Middle frontal gyrus (tissue), 1 donor: ENCODE data around the gene BMI1.

Source experiments
- DNase-seq: peaks from one replicate; pipeline ENCODE4 v3.0.0-alpha.2; 2015; ENCODE audit warnings: low spot score; ENCODE audit errors: extremely low spot score

The BMI1 gene

DNA sequence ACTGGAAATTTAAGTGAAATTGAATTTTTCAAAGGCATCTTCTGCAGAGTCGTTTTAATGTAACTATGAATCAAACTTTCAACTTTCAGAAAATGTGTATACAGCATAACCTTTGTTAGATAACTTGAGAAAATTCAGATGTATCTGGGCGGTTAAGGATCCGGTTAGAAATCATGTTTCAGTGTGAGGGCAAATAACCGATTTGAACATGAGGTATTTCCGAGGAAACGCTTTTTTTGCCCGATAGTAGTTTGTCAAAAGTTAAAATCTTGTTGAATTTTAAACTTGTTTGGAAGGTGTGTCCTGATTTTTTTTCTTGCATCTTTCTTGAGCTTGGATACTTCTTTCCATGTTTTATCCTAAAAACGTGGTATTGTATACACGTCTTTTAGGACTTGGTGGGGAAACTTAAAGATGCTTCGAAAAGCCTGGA, 1.3 kb upstream of the BMI1 start:
- DNase-seq = no peak

DNA sequence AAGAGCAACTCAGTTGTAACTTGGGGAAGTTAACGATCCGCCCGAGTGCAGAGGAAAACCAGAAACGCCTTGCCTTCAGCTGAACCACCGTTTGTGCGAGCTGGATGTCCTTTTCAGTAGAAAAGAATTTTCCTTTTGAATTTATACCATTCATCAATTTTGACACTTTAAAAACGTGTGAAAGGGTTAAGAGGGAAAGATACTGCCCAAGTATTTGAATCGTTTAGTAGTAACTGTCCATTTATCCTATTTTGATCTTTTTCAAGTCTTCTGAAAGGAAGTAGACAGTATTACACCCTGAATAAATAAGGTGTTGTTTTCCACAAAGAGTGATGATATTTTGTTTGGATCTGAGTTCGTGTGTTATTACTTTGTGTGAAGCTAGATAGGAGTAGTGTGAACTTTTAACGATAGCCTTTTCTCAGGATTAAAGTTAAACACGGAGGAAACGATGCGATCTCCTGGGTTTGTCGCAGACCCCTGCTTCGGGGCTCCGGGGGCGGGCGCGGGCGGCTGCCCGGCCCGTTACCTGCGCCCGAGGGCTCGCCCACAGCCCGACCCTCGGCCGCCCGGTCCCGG, 830 bp upstream of the BMI1 start:
- no peak for DNase-seq

DNA sequence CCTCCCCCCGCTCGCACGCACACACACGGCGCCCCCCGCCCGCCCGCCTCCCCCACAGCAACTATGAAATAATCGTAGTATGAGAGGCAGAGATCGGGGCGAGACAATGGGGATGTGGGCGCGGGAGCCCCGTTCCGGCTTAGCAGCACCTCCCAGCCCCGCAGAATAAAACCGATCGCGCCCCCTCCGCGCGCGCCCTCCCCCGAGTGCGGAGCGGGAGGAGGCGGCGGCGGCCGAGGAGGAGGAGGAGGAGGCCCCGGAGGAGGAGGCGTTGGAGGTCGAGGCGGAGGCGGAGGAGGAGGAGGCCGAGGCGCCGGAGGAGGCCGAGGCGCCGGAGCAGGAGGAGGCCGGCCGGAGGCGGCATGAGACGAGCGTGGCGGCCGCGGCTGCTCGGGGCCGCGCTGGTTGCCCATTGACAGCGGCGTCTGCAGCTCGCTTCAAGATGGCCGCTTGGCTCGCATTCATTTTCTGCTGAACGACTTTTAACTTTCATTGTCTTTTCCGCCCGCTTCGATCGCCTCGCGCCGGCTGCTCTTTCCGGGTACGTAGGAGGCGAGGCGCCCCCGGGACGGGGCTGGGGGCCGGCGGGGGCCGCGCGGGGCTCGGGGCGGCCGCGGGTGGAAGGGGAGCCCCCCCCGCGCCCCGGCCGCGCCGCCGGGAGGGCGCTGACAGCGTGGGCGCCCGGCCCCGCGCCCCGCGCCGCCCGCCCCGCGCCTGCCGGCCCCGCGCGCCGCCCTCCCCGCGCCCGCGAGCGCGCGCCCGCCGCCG, 441 bp downstream of the BMI1 start:
- no peak for DNase-seq

DNA sequence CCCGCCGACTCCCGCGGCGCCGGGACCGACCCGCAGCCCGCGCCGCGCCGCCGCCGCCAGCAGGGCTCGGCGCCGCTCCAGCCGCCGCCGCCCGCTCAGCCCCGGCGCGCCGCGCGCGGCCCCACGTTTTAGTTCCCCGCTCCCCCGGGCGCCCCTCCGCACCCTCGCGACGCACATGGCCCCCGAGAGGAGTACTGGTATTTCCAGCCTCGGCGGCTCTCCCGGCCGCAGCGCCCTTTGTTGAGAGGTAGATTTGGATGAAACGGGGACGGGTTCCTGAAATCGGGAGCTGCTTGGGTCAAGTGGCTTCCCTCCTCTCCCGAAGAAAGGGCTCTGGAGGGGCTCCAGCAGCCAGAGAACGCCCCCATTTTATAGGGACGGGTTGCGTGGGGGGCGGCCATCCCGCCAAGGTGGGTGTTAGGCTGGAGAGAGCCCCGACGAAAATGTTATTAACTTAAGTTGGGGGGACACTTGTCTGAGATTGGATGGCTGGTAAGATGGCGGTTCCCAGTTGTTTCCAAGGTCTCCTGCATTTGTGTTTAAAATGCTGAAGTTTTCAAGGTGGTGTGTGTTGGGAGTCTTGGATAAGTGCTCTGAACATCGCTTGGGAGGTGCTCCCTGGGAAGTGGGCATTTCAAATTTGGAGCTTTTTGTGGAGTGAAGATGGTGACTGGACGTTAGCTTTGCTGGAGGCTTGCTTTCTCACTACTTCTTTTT, 1.2 kb downstream of the BMI1 start:
- no peak for DNase-seq

DNA sequence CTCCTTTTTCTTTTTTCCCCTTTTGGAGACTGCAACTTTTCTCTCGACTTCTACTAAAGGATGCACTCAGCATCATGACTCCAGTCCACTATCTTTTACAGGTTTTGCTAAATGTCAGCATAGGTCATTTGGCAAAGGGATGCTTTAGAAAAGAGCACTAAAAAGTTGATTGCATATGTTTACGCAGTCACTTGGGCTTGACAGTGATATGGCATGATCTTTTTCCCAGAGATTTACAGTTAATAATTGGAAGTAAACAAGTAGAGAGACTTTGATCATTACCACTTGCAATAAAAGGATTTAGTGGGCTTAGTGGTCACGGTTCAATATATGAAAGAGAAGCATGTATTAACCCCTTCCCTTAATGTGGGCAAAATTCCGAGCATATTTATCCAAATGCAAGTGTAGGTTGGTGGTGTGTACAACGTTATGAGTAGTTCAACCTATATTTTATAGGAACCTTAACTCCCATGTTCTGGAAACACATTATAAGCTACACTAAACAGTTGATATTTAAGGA, 1.8 kb downstream of the BMI1 start:
- no peak for DNase-seq

DNA sequence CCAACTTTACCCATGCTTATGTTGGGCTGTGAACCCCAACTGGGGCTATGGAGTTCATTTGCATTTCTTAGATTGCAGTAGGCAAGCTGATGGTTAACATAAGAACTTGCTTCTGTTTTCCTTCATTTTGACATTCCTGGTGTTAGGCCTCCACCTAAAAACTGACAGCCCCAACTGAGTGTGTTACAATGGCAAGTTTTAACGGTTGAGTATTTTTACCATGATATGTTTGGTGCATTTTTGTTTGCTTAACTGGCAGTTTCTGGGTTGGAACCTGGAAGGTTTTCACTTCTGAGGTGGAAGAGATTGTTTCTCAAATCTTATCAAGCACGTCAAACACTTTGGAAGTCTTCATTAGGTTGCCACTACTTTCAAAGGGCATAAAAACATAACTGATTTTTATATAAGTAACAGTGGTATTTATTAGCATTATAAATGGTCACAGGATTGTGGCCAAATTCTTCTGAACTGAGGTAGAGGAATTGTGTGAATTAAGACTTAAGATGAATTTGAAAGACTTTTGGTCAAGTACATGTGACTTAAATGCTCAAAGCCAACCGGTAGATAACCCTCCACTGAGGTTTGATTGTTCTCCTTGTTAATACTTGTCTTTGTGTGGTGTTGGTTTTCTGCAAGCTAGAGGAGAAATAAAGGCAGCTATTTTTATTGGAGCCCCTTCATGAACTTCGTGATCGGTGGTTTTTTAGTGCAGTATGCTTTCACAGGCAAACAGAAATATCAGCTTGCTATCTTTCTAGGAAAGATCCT, 2.8 kb downstream of the BMI1 start:
- no peak for DNase-seq

DNA sequence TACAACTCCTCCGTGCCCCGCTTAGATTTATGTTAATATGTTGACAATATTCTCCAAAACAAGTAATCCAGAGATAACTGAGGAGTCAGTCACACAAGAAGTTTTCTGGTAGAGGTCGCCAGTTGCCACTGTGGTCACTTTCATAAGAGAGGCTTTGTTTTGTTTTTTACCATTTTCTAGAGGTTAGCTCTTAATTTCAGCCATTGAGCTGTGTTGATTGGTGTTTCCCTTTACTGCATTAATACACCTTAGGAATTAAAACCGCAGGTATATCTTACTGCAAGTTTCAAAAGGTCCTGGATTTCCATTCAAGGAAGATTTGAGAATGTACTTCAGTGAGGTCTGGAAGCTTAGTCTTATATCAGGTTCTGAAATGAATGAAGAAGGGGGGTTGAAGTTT, 3.5 kb downstream of the BMI1 start:
- DNase-seq = no peak

DNA sequence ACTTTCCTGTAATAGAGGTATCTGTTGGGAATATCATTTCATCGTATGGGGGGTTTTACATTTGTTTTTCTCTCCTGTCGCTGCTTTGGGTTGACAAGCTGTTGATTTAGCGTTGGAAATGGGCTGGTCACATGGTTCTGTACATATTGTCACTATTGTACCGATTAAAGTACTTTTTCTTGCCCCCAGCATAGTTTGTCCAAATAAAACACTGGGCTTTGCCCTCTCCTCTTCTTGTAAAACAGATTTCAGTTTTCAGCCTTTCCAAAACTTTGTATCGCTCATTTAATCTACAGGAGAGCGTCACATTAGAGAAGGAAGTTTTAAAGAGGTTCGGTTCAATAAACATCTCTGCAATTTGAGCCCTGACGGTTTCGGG, 4.0 kb downstream of the BMI1 start:
- DNase-seq = no peak

DNA sequence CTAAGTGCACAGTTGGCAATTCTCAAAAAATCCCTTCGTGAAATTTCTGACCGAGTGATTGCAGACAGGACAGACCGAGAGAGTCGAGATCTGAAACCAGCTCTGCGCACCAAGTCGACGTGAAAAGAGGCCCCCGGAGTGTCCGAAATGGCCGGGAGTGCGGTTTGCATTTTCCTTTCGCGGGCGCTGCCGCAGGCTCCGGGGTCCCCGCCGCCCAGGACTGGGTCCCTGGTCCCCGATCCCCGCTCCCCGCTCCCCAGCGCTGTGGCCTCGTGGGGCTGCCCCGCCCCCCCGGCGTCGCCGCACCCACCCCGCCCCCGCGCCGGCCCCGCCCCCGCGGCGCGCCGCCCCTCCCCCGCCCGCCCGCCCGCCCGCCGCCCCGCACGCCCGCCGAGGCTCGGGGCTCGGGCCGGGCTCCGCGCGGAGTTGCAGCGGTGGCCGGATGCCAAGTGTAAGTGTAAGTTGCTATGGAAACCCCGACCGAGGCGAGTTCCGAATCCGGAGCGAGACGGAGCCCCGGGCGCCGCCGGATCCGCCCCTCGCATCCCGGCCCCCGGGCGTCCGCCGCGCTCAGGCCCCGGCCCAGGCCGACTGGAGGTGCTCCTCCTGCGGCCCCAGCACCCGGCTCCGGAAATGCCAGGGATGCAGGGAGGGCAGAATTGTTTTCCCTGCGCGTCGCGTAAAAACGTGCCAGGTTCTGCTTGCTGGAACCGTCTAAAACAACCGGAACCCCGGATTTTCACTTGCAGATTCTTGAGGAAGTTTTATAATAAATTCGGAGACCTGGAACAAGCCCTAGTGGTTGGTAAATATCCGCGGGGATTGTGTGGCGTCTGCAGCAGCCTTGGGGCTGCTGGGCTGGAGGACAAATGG, 4.6 kb downstream of the BMI1 start:
- no peak for DNase-seq

DNA sequence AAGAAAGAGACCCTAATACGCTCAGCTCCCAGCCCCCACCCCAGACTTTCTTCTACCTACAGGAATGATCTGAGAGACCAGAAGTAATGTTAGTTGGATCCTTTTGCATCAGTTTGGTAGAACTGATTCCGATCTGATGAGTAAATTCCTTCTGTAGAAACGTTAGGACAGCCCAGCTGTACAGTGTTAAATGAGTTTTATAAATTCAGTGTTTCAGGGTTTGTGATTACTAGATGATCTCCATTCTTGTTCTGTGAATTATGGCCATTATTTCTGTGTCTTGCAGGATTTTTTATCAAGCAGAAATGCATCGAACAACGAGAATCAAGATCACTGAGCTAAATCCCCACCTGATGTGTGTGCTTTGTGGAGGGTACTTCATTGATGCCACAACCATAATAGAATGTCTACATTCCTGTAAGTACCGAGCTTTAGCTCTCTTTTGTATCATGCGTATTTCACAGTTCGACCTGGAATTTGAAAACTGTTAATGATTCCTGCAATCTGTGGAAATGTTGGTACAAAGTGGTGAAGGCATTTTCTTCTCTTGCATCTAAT, 5.3 kb downstream of the BMI1 start:
- no peak for DNase-seq

DNA sequence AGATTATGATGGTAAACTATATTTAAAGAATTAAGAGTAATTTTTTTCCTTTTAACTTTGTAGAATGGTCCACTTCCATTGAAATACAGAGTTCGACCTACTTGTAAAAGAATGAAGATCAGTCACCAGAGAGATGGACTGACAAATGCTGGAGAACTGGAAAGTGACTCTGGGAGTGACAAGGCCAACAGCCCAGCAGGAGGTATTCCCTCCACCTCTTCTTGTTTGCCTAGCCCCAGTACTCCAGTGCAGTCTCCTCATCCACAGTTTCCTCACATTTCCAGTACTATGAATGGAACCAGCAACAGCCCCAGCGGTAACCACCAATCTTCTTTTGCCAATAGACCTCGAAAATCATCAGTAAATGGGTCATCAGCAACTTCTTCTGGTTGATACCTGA, 8.3 kb downstream of the BMI1 start:
- DNase-seq = no peak

DNA sequence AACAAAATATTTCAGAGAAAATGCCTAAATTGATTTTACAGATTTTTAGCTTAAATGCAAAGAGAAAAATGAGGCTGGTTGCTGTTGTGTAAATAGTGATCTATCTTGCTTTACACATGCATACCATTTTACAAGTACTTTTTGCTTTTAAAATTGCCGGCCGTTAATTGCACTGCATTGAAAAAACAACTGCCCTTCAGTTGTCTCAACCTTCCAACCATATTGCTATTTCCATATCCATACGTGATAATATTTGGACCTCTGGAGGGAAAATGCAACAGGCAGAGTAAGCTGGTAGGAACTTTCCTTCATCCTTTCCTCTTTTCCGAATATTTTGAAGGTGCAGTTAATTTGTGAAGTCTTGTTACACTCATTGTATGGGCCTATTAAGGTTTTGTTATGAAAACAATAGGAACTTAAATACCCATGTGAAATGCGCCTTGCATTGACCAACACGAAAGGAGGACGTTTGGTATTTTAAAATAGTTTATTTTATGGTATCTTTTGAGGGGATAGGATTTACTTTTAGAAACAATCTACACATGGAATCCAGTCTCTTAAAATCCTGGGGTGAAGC, 11.3 kb downstream of the BMI1 start:
- no peak for DNase-seq

DNA sequence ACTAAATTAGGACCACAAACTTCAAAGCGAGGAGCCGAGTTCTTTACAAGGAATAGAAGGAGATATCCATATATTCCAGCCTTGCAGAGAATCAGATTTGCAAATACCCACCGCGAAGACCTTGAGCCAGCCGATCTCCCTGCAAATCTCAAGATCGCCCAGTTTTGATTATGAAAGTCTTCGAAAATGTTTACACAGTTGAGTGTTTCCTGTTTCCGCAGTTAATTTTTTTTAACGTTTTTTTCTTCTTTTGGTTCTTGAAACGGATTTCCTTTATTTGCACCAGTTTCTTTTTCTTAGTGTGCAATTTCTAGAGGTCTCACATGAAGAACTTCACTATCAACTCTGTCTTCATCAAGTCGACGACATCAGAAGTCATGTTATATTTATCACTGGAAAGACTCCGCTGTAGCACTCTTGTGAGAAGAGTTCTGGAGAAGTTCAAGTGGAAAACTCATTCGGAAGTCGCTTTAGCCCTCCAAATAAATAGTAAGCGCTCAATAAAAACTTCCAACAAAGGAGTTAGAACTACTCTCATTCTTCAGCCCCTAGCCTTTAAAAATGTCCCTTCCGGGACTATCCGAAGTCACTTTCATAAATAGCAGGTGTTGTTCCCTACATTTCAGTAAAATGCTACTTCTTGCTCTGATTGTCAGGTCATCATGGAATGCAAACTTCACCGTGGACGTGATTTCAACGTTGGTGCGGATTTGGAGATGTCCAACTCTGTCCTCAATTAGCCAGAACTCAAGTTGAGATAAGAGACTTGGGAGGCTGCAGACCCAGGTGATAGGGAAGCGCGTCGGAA, 12.5 kb downstream of the BMI1 start:
- no peak for DNase-seq

DNA sequence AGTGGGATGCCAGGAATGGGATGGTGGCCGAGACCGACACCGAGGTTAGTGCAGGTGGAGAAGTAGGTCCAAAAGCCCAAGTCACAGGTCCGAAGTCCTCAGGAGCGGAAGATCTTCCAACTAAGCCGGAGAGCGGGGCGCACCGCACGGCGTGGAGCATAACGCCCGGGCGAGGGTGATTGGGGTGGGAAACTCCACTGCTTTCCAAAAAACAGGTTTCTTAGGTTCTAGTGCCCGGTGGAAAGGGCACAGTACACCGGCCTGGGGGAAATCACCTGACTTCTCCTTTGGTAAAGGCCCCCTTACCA, 13.0 kb downstream of the BMI1 start:
- DNase-seq = no peak

DNA sequence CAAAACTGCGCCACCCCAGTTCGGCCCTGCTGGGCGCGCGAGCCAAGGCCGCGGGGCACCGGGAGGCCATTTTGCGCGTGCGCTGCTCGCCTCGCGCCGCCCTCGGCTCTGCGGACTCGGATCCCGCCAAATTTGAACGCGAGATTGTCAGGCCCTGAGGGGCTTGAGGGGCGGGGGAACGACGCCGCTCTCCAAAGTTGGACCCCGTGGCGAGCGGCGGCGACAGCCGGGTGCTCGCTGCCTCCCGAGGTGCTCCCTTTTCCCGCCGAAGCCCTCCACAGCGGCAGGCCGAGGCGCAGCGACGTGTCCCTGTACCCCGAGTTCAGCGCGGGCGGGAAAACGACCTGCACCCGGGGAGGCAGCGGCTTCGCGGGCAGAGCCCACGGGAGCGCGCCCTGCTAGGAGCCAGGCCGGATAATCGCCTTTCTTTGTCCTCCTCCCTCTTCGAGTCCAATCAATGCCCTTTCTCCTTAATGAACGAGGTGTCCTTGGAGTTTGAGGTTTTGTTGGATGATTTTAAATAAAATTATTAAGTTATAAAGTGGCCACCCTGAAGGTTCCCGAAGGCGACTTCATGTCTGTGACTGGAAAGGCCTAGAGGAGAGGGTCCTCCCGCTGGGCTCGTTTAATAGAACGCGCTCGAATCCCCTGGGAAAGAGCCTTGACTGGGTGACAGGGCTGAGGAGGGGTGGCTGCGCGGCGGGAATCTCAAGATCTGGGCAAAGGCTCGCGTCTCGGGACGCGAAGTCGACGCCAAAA, 13.7 kb downstream of the BMI1 start:
- DNase-seq = no peak

DNA sequence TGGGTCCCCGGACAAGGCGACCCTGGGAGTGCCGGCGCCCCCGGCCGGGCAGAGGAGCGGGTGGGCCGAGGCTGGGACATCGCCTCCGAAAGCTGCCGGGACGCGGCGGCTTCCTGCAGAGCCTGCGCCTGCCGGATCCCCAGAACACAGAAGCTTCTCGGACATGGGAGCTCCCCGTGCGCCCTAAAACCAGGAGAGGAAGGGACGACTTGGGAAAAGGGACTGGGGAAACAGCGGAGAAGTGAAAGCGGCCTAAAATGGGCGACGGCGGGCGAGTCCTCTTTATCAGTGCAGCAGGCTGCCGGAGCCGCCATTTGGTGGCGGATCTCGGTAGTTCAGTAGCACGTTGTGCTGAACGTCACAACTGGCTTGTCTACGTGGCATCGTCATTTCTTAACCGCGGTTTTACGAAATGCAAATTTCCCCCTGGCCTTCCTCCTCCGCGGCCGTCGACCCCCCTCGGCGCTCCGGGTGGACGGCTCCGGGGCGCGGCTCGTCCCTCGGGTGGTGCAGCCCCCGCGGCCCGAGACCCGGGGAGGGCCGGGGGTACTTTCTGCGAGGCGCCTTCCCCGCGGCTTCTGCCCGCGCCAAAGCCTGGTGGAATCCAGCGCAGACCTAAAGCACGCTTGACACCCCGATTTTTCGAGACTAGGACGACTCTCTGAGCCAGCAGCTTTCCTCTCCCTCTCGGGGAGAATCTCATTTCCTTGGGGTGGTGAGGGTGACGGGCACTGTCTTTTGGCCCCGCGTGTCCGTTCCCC, 14.5 kb downstream of the BMI1 start:
- no peak for DNase-seq

DNA sequence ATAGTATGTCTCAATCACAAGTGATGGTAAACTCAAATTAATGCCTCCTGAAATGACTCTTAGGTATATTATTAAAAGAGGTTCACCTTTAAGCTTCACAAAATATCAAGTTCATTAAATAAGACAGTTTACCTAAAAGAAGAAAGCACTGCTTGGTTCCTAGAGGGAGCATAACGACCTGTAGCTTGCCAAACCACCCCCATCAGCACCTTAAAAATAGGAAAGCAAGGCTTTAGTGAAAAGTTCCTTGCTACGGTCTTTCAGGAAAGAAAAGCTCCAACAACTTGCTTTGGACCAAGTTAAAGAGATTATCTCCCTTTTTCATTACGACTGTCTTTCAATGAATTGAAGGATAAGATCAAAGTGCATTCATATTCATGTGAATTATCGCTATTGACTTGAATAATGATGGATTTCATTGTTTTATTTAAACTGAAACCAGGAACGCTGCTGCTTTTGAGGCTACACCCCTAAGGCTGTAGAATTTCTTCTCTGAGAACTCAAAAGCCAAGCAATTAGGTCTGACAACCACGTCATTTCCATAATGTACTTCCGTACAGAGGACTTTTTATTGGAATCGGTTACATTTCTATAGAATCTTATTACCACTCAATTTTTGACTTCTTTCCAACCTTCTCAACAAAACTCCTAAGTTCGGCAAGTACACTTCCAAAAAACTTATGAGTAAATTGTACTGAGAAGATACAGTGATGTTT, 17.4 kb downstream of the BMI1 start:
- no peak for DNase-seq
